AG04450 (cell line): Measurements from ENCODE around the gene BICRA. TPM values are rescaled to one million over a fixed set of nuclear protein-coding genes. Genes with fewer than 3 reads are reported as not detected.

ENCODE experiments used
- CTCF ChIA-PET: fragments of 300-600, 350-600 bp; formaldehyde crosslinking; extraction: SDS; loops from one replicate; lab custom pipeline; 2022; ENCODE audit warnings: antibody characterized with exemption, inconsistent platforms; lab: Charles Lee
- POLR2A ChIA-PET: fragments of 350-600 bp; formaldehyde crosslinking; extraction: SDS; loops from one replicate; lab custom pipeline; 2021; ENCODE audit warnings: antibody characterized with exemption, inconsistent platforms; lab: Yijun Ruan, JAX
- DNase-seq: peaks from one replicate; pipeline ENCODE4 v3.0.0-alpha.2; 2011; ENCODE audit warnings: low read depth, low spot score
- H3K27ac ChIP-seq: one replicate; pipeline ENCODE4 v1.5.1; 2012; ENCODE audit warnings: low read depth, low read length, control low read depth
- H3K27me3 ChIP-seq: one replicate; pipeline ENCODE4 v1.6.0; 2012; ENCODE audit warnings: low read length; ENCODE audit not compliant: control insufficient read depth, insufficient read depth
- H3K4me3 ChIP-seq: 2 replicates; pipeline ENCODE4 v1.5.1; 2011; ENCODE audit warnings: mild to moderate bottlenecking, low read depth, low read length, control low read depth
- H3K9me3 ChIP-seq: 2 replicates; pipeline ENCODE4 v1.5.1; 2012; ENCODE audit warnings: low read length; ENCODE audit not compliant: control insufficient read depth, insufficient read depth
- CTCF ChIP-seq: IDR thresholded peaks from 2 replicates; pipeline ENCODE4 v1.5.1; 2011; ENCODE audit warnings: low read depth, low read length, control low read depth, inconsistent platforms
- polyA plus RNA-seq: library from polyadenylated mRNA; depleted of rRNA; stranded (reverse); fragments of >200 nt; gene quantifications from 2 replicates; pipeline ENCODE4 v1.2.3, GENCODE V29; 2011

Gene BICRA
- polyA plus RNA-seq, 1 experiment, result 0.72 TPM

- H3K9me3 ChIP-seq, result no peaks in the 10 kb centered on the region; the same call in 1 of the 2 replicates
- H3K27me3 ChIP-seq, result no peaks in the 10 kb centered on the region
- CTCF ChIA-PET, result interaction anchor here (0.9 kb wide), 1 partner anchor 98 kb away, joined by 4 read pairs; no protein-coding TSS in a partner anchor
- no peak overlapping the region for H3K4me3 ChIP-seq
- POLR2A ChIA-PET, result no interaction called here
- TF ChIP-seq CTCF, result no peak
- no peak overlapping the region for H3K27ac ChIP-seq
- no peak for DNase-seq
Observed at GRCh38 chr19:47614021-47614295, 5.0 kb downstream of the BICRA start.

GRCh38 chr19:47614559-47614958 is 5.6 kb downstream of the BICRA start:
- H3K27ac ChIP-seq, result no peak overlapping the region
- H3K27me3 ChIP-seq, result no peaks in the 10 kb centered on the region
- POLR2A ChIA-PET, result no interaction called here
- CTCF ChIA-PET, result no interaction called here
- no peak for TF ChIP-seq CTCF
- no peak overlapping the region for H3K4me3 ChIP-seq
- H3K9me3 ChIP-seq, result no peaks in the 10 kb centered on the region; the same call in 1 of the 2 replicates
- DNase-seq, result no peak

- TF ChIP-seq CTCF, result no peak
- POLR2A ChIA-PET, result no interaction called here
- CTCF ChIA-PET, result no interaction called here
- no peaks in the 10 kb centered on the region for H3K27me3 ChIP-seq
- DNase-seq, result no peak
- H3K4me3 ChIP-seq, result no peak overlapping the region
- no peaks in the 10 kb centered on the region for H3K9me3 ChIP-seq
- no peak overlapping the region for H3K27ac ChIP-seq
Observed at GRCh38 chr19:47615230-47615629, 6.3 kb downstream of the BICRA start.

- DNase-seq, result no peak
- ChIA-PET POLR2A (no interaction called here), CTCF (no interaction called here)
- TF ChIP-seq CTCF, result no peak
- Histone ChIP-seq H3K27ac (no peak overlapping the region), H3K9me3 (no peaks in the 10 kb centered on the region), H3K4me3 (no peak overlapping the region), H3K27me3 (no peaks in the 10 kb centered on the region)
Observed at GRCh38 chr19:47615714-47616113, 6.8 kb downstream of the BICRA start.

- ChIA-PET POLR2A (interaction anchor here (0.6 to 1.0 kb wide), 3 partner anchors 8 to 53 kb away, joined by 3 to 4 read pairs (median 3); no protein-coding TSS in a partner anchor), CTCF (no interaction called here)
- DNase-seq, result no peak
Observed at GRCh38 chr19:47618771-47619170, 9.8 kb downstream of the BICRA start.

More at GRCh38 chr19:47618771-47619170, 9.8 kb downstream of the BICRA start:
- H3K27ac ChIP-seq, result no peak overlapping the region
- H3K4me3 ChIP-seq, result no peak overlapping the region
- TF ChIP-seq CTCF, result no peak
- no peaks in the 10 kb centered on the region for H3K27me3 ChIP-seq
- H3K9me3 ChIP-seq, result no peaks in the 10 kb centered on the region
